ENCODE measurements around the gene TOP1. TPM values are rescaled to one million over a fixed set of nuclear protein-coding genes. Genes with fewer than 3 reads are reported as not detected.

Gene TOP1
- total RNA-seq, 1 experiment from 2014 or later = 144 TPM

DNA sequence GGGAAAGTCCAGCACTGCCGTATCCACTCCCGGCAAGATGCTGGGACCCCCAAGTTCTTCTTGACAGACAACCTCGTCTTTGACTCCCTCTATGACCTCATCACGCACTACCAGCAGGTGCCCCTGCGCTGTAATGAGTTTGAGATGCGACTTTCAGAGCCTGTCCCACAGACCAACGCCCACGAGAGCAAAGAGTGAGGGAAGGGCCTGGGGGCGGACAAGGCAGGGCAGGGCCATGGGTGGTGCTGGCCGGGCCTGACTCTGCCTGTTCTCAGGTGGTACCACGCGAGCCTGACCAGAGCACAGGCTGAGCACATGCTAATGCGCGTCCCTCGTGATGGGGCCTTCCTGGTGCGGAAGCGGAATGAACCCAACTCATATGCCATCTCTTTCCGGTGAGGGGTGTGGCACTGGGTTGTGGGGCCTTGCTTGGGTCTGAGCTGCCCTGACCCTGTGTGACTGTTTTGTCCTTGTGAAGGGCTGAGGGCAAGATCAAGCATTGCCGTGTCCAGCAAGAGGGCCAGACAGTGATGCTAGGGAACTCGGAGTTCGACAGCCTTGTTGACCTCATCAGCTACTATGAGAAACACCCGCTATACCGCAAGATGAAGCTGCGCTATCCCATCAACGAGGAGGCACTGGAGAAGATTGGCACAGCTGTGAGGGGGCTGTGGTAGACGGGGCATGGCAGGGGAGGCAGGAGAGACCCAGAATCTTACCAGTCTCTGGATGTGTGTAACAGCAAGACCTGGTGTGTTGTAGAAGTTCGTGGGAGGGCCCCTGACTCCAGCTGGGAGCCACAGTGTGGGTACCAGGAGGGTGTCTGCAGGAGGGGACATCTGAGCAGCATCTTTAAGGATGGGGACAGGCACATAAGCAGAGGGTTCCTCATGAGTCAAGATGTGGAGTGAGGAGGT lies 137.8 kb downstream of the TOP1 start:
- Histone ChIP-seq H3K27me3 (replicated peaks; ENCODE audit: control insufficient read depth, insufficient read depth, low read length) (no peaks in the 10 kb centered on the region), H3K36me3 (ENCODE audit: control insufficient read depth, insufficient read depth, low read length) (peaks cover 38% of the 10 kb centered on the region), H3K9me3 (no peaks in the 10 kb centered on the region), H3K4me3 (ENCODE audit: low read depth, low read length) (no peak overlapping the region), H3K4me1 (no peaks in the 10 kb centered on the region)
- no peak overlapping the region for H3K4me3 Mint-ChIP-seq (ENCODE audit: unreplicated experiment)
- H3K27ac Mint-ChIP-seq (ENCODE audit: unreplicated experiment) = no peak overlapping the region
- peaks cover 66% of the 10 kb centered on the region for H3K36me3 Mint-ChIP-seq (ENCODE audit: insufficient read depth, unreplicated experiment)
- TF ChIP-seq, protein P1, sequence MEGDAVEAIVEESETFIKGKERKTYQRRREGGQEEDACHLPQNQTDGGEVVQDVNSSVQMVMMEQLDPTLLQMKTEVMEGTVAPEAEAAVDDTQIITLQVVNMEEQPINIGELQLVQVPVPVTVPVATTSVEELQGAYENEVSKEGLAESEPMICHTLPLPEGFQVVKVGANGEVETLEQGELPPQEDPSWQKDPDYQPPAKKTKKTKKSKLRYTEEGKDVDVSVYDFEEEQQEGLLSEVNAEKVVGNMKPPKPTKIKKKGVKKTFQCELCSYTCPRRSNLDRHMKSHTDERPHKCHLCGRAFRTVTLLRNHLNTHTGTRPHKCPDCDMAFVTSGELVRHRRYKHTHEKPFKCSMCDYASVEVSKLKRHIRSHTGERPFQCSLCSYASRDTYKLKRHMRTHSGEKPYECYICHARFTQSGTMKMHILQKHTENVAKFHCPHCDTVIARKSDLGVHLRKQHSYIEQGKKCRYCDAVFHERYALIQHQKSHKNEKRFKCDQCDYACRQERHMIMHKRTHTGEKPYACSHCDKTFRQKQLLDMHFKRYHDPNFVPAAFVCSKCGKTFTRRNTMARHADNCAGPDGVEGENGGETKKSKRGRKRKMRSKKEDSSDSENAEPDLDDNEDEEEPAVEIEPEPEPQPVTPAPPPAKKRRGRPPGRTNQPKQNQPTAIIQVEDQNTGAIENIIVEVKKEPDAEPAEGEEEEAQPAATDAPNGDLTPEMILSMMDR (IDR thresholded peaks at IDR 0.05; ENCODE audit: insufficient read depth in 1 of 2, low read depth in 1 of 2, low read length in 1 of 2, severe bottlenecking in 1 of 2, unreplicated experiment in 1 of 2) = no peak
- ChIA-PET CTCF (interaction anchor here (0.6 to 0.9 kb wide), 2 partner anchors 17 to 31 kb away, joined by 3 read pairs; no protein-coding TSS in a partner anchor), POLR2A (no interaction called here)
- intact Hi-C loops (cut with micrococcal nuclease; ENCODE audit: unreplicated experiment) = no loop called here
- H3K27me3 Mint-ChIP-seq (ENCODE audit: insufficient read depth, unreplicated experiment) = no peaks in the 10 kb centered on the region
- peak in 1 of 2 experiments; percentile 41 for DNase-seq
- H3K4me1 Mint-ChIP-seq (ENCODE audit: low read depth, unreplicated experiment) = no peaks in the 10 kb centered on the region
- H3K9me3 Mint-ChIP-seq (ENCODE audit: unreplicated experiment) = no peaks in the 10 kb centered on the region
- BruUV-seq (replicated peaks) = no TSS peak

DNA sequence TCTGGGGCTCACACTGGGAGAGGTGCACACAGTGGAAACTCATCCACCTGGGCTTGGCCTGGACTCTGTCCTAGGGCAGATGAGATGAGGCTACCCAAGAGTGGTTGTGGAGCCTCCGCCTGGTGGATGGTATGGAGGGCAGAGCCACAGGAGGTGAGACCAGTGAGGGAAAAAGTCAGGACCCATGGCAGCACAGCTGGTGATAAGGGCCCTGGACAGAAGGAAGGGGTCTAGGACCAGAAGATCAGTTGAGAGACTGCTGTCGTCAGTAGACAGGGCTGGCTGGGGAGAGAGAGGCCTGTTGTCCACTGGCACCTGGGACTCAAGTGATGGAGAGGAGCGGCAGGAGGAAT lies 138.5 kb downstream of the TOP1 start:
- TF ChIP-seq, protein P1 (IDR thresholded peaks at IDR 0.05; ENCODE audit: insufficient read depth in 1 of 2, low read depth in 1 of 2, low read length in 1 of 2, severe bottlenecking in 1 of 2, unreplicated experiment in 1 of 2) = no peak
- peak in 1 of 2 experiments; percentile 37 for DNase-seq
- Mint-ChIP-seq H3K4me1 (ENCODE audit: low read depth, unreplicated experiment) (no peaks in the 10 kb centered on the region), H3K4me3 (ENCODE audit: unreplicated experiment) (no peak overlapping the region), H3K36me3 (ENCODE audit: insufficient read depth, unreplicated experiment) (peaks cover 72% of the 10 kb centered on the region), H3K27ac (ENCODE audit: unreplicated experiment) (no peak overlapping the region), H3K9me3 (ENCODE audit: unreplicated experiment) (no peaks in the 10 kb centered on the region), H3K27me3 (ENCODE audit: insufficient read depth, unreplicated experiment) (no peaks in the 10 kb centered on the region)
- Histone ChIP-seq H3K27me3 (replicated peaks; ENCODE audit: control insufficient read depth, insufficient read depth, low read length) (no peaks in the 10 kb centered on the region), H3K9me3 (no peaks in the 10 kb centered on the region), H3K4me3 (ENCODE audit: low read depth, low read length) (no peak overlapping the region), H3K36me3 (ENCODE audit: control insufficient read depth, insufficient read depth, low read length) (peaks cover 38% of the 10 kb centered on the region), H3K4me1 (no peaks in the 10 kb centered on the region)
- ChIA-PET POLR2A (interaction anchor here (0.6 kb wide), 1 partner anchor 173 kb away, joined by 6 read pairs; no protein-coding TSS in a partner anchor), CTCF (interaction anchor here (0.9 kb wide), 1 partner anchor 32 kb away, joined by 3 read pairs; no protein-coding TSS in a partner anchor)
- intact Hi-C loops (cut with micrococcal nuclease; ENCODE audit: unreplicated experiment) = no loop called here
- BruUV-seq (replicated peaks) = no TSS peak

- ChIA-PET CTCF (interaction anchor here (0.9 to 1.1 kb wide), 2 partner anchors 32 to 64 kb away, joined by 3 read pairs; no protein-coding TSS in a partner anchor), POLR2A (interaction anchor here (0.6 kb wide), 1 partner anchor 173 kb away, joined by 6 read pairs; no protein-coding TSS in a partner anchor)
- H3K9me3 Mint-ChIP-seq (ENCODE audit: unreplicated experiment) = no peaks in the 10 kb centered on the region
- Histone ChIP-seq H3K27me3 (replicated peaks; ENCODE audit: control insufficient read depth, insufficient read depth, low read length) (no peaks in the 10 kb centered on the region), H3K4me1 (no peaks in the 10 kb centered on the region), H3K9me3 (no peaks in the 10 kb centered on the region), H3K36me3 (ENCODE audit: control insufficient read depth, insufficient read depth, low read length) (peaks cover 37% of the 10 kb centered on the region), H3K4me3 (ENCODE audit: low read depth, low read length) (no peak overlapping the region)
- H3K27me3 Mint-ChIP-seq (ENCODE audit: insufficient read depth, unreplicated experiment) = no peaks in the 10 kb centered on the region
- H3K4me3 Mint-ChIP-seq (ENCODE audit: unreplicated experiment) = no peak overlapping the region
- TF ChIP-seq, protein P1 (IDR thresholded peaks at IDR 0.05; ENCODE audit: insufficient read depth in 1 of 2, low read depth in 1 of 2, low read length in 1 of 2, severe bottlenecking in 1 of 2, unreplicated experiment in 1 of 2) = no peak
- no peaks in the 10 kb centered on the region for H3K4me1 Mint-ChIP-seq (ENCODE audit: low read depth, unreplicated experiment)
- no peak overlapping the region for H3K27ac Mint-ChIP-seq (ENCODE audit: unreplicated experiment)
- peak in 1 of 2 experiments; percentile 38 for DNase-seq
- intact Hi-C loops (cut with micrococcal nuclease; ENCODE audit: unreplicated experiment) = no loop called here
- H3K36me3 Mint-ChIP-seq (ENCODE audit: insufficient read depth, unreplicated experiment) = peaks cover 73% of the 10 kb centered on the region
- BruUV-seq (replicated peaks) = no TSS peak
Measured at GRCh38 chr20:41167481-41168253, 139.0 kb downstream of the TOP1 start.
